Nephron (organoid): ENCODE results near the gene PRPF4.
"Not testable (repeated sequence)": the region's sequence is repeated elsewhere in the genome, so short reads cannot be mapped to it uniquely, and the experiment has no call there.

Experiments used
- H3K27ac Mint-ChIP-seq, 3 experiments: 2 replicates each; pipeline ENCODE4 v1.8.0; 2020; ENCODE audit warnings: mixed read lengths in 3 of 3, mild to moderate bottlenecking in 2 of 3, moderate library complexity in 1 of 3
- H3K27me3 Mint-ChIP-seq: 2 replicates; pipeline ENCODE4 v1.8.0; 2021; ENCODE audit warnings: low read depth, mild to moderate bottlenecking, moderate library complexity, mixed read lengths
- H3K36me3 Mint-ChIP-seq: 2 replicates; pipeline ENCODE4 v1.8.0; 2020; ENCODE audit warnings: low read depth, mixed read lengths
- H3K4me1 Mint-ChIP-seq: 2 replicates; pipeline ENCODE4 v1.8.0; 2020; ENCODE audit warnings: mixed read lengths
- H3K4me3 Mint-ChIP-seq, 3 experiments: 2 replicates each; pipeline ENCODE4 v1.8.0; 2020; ENCODE audit warnings: mild to moderate bottlenecking in 3 of 3, mixed read lengths in 3 of 3, moderate library complexity in 2 of 3
- H3K9me3 Mint-ChIP-seq: 2 replicates; pipeline ENCODE4 v1.8.0; 2020; ENCODE audit warnings: mixed read lengths
- CTCF ChIP-seq, 3 experiments: fragments of 200-600 bp; sonication (generic); IDR thresholded peaks; one replicate each; pipeline ENCODE4 v1.5.0; 2021; ENCODE audit warnings: antibody characterized with exemption in 3 of 3; ENCODE audit not compliant: unreplicated experiment in 3 of 3

PRPF4 gene

GRCh38 chr9:113275157-113276131, at the start of gene PRPF4, which contains the start of gene CDC26:
Gene PRPF4 (plus strand): TSS chr9:113275658. CDS start chr9:113275744, 86 bp downstream.
Gene CDC26 (minus strand): TSS chr9:113275572. CDS start chr9:113272507, 3,065 bp downstream.
- Mint-ChIP-seq H3K4me3 (no peak within 1 kb of the TSS), H3K36me3 (peaks cover 36% of the 10 kb centered on the region), H3K27ac (no peak within 1 kb of the TSS), H3K9me3 (no peaks in the 10 kb centered on the region), H3K4me1 (peaks cover 14% of the 10 kb centered on the region), H3K27me3 (no peaks in the 10 kb centered on the region)
- no peak for TF ChIP-seq CTCF (IDR thresholded peaks at IDR 0.05; ENCODE audit: unreplicated experiment in 3 of 3)

GRCh38 chr9:113227436-113227835, 48.0 kb upstream of the PRPF4 start:
- H3K27me3 Mint-ChIP-seq, result no peaks in the 10 kb centered on the region
- H3K4me3 Mint-ChIP-seq, result no peak overlapping the region
- no peaks in the 10 kb centered on the region for H3K9me3 Mint-ChIP-seq
- peaks cover 11% of the 10 kb centered on the region for H3K4me1 Mint-ChIP-seq
- no peak overlapping the region for H3K27ac Mint-ChIP-seq
- TF ChIP-seq CTCF (IDR thresholded peaks at IDR 0.05; ENCODE audit: unreplicated experiment in 3 of 3), result no peak
- H3K36me3 Mint-ChIP-seq, result no peaks in the 10 kb centered on the region

- no peaks in the 10 kb centered on the region for H3K27me3 Mint-ChIP-seq
- H3K4me1 Mint-ChIP-seq, result peaks cover 3% of the 10 kb centered on the region
- no peak overlapping the region for H3K4me3 Mint-ChIP-seq
- TF ChIP-seq CTCF (IDR thresholded peaks at IDR 0.05; ENCODE audit: unreplicated experiment in 3 of 3), result no peak
- no peak overlapping the region for H3K27ac Mint-ChIP-seq
- no peaks in the 10 kb centered on the region for H3K9me3 Mint-ChIP-seq
- H3K36me3 Mint-ChIP-seq, result no peaks in the 10 kb centered on the region
These were observed 47.3 kb upstream of the PRPF4 start for GRCh38 chr9:113228130-113228665.

- no peak for TF ChIP-seq CTCF (IDR thresholded peaks at IDR 0.05; ENCODE audit: unreplicated experiment in 3 of 3)
- Mint-ChIP-seq H3K4me3 (no peak overlapping the region), H3K9me3 (no peaks in the 10 kb centered on the region), H3K4me1 (no peaks in the 10 kb centered on the region), H3K27ac (no peak overlapping the region), H3K27me3 (no peaks in the 10 kb centered on the region), H3K36me3 (no peaks in the 10 kb centered on the region)
These were observed 43.8 kb upstream of the PRPF4 start for GRCh38 chr9:113231701-113232100.

GRCh38 chr9:113235701-113236255, 39.7 kb upstream of the PRPF4 start:
- not testable (repeated sequence) for H3K9me3 Mint-ChIP-seq, H3K27ac Mint-ChIP-seq

GRCh38 chr9:113237026-113237425, 38.4 kb upstream of the PRPF4 start:
- no peak for TF ChIP-seq CTCF (IDR thresholded peaks at IDR 0.05; ENCODE audit: unreplicated experiment in 3 of 3)

More at GRCh38 chr9:113235701-113236255, 39.7 kb upstream of the PRPF4 start:
- not testable (repeated sequence) for H3K4me3 Mint-ChIP-seq, H3K36me3 Mint-ChIP-seq, H3K4me1 Mint-ChIP-seq, H3K27me3 Mint-ChIP-seq

More at GRCh38 chr9:113237026-113237425, 38.4 kb upstream of the PRPF4 start:
- Mint-ChIP-seq H3K4me1 (no peaks in the 10 kb centered on the region), H3K27ac (no peak overlapping the region), H3K27me3 (no peaks in the 10 kb centered on the region), H3K36me3 (no peaks in the 10 kb centered on the region), H3K9me3 (no peaks in the 10 kb centered on the region), H3K4me3 (no peak overlapping the region)
